ENCODE measurements around the gene RNF214. TPM values are rescaled to one million over a fixed set of nuclear protein-coding genes. Genes with fewer than 3 reads are reported as not detected.

RNF214 gene
- total and polyA plus RNA-seq, 2 donors (not counting 1 experiment from before 2014, with no cell fraction given): 16.0 to 36.1 TPM

GRCh38 chr11:117226388-117227385, 5.8 kb upstream of the RNF214 start:
- H3K9me3 ChIP-seq (ENCODE audit: control extremely low read depth in 1 of 3, control insufficient read depth in 2 of 3, insufficient read depth in 1 of 3, low read length in 2 of 3): peaks cover 0 to 1% (median 0%) of the 10 kb centered on the region in 3 donors
- H3K27me3 ChIP-seq (replicated peaks in 1 of 4; ENCODE audit: control extremely low read depth in 1 of 4, control insufficient read depth in 3 of 4, insufficient read depth in 4 of 4, low read length in 3 of 4): no peaks in the 10 kb centered on the region
- H3K27ac ChIP-seq (ENCODE audit: low read length in 2 of 2): no peak overlapping the region
- H3K4me3 ChIP-seq (ENCODE audit: control extremely low read depth in 1 of 5, extremely low read depth in 1 of 5, insufficient read depth in 1 of 5, low read depth in 2 of 5, low read length in 4 of 5): no peak overlapping the region
- peaks cover 75% of the 10 kb centered on the region for H3K79me2 ChIP-seq (ENCODE audit: control insufficient read depth, insufficient read depth, low read length)
- DNase-seq: peak; percentile 86
- H3K9ac ChIP-seq (ENCODE audit: low read length): no peak overlapping the region
- peak; percentile 70 for ATAC-seq (ENCODE audit: low read depth)
- Mint-ChIP-seq H3K27ac (peak overlapping the region; percentile 74), H3K4me3 (no peak overlapping the region), H3K4me1 (peaks cover 35% of the 10 kb centered on the region), H3K9me3 (ENCODE audit: insufficient read depth) (no peaks in the 10 kb centered on the region), H3K27me3 (no peaks in the 10 kb centered on the region)
- intact Hi-C loops (cut with micrococcal nuclease): loop anchor here (1.0 kb wide), 3 partner anchors 45 to 346 kb away; no protein-coding TSS in a partner anchor
- H3K4me1 ChIP-seq (ENCODE audit: control insufficient read depth in 2 of 2, insufficient read depth in 2 of 2, low read length in 2 of 2): peaks cover 26 to 37% of the 10 kb centered on the region in 2 donors
- 87% methylated on average over 11 of the region's 19 CpGs for WGBS (ENCODE audit: insufficient coverage)
- TF ChIP-seq CTCF (IDR thresholded peaks at IDR 0.05) (peak; percentile 84), EZH2 (IDR thresholded peaks at IDR 0.05; ENCODE audit: borderline replicate concordance, insufficient read depth, low read depth, low read length, poor library complexity, severe bottlenecking) (no peak)
- H3K36me3 ChIP-seq (replicated peaks in 1 of 2; ENCODE audit: control extremely low read depth in 1 of 2, control insufficient read depth in 1 of 2, extremely low read depth in 1 of 2, insufficient read depth in 2 of 2, low read length in 1 of 2): peaks cover 8 to 82% of the 10 kb centered on the region in 2 experiments
- ChIA-PET CTCF (interaction anchor here (0.6 to 19.9 kb wide), 43 partner anchors 8 to 1830 kb away, joined by 3 to 309 read pairs (median 4); partner anchors contain the start of genes APOA5, PAFAH1B2, SIDT2 and ZPR1), POLR2A (interaction anchor here (0.6 to 2.7 kb wide), 6 partner anchors 26 to 129 kb away, joined by 3 to 12 read pairs (median 3); partner anchors contain the start of genes SIDT2 and SIK3)
- no peak overlapping the region for H2AFZ ChIP-seq (ENCODE audit: insufficient read depth, low read depth, low read length, poor library complexity, severe bottlenecking)
- H4K20me1 ChIP-seq (ENCODE audit: control insufficient read depth, insufficient read depth, low read length, poor library complexity, severe bottlenecking): peaks cover 8% of the 10 kb centered on the region
- H3K4me2 ChIP-seq (replicated peaks; ENCODE audit: low read depth, low read length, poor library complexity, severe bottlenecking): no peak overlapping the region
